ENCODE measurements around the gene CACNA1G.

The CACNA1G gene

DNA sequence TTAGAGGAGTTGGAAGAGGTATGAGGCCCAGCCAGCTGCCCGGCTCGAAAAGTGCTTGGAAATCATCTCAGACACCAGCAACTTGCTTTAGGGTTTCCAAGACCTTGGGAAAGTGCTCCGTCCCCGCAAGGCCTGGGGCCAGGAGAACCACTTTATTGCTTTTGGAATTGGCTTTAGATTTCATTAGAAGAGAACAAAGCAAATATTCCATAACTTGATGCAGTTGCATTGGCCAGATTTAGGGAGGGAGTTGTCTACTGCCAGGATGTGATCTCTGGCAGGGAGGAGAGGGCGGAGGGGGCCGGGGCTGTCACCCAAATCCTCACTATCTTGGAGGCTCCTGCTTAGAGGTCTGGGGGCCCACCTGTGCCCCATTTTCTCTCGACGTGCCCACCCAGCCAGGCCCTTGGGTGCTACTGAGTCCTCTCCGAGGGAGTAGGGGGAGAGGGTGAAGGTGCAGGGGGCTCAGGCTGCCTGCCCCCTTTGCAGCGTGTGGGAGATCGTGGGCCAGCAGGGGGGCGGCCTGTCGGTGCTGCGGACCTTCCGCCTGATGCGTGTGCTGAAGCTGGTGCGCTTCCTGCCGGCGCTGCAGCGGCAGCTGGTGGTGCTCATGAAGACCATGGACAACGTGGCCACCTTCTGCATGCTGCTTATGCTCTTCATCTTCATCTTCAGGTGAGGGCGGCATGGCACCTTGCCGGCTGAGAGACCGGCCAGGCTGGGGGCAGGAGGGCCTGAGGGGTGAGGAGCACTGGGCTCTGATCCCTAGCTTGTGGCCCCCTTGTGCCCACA, 30.6 kb downstream of the CACNA1G start:
- no peak for DNase-seq

DNA sequence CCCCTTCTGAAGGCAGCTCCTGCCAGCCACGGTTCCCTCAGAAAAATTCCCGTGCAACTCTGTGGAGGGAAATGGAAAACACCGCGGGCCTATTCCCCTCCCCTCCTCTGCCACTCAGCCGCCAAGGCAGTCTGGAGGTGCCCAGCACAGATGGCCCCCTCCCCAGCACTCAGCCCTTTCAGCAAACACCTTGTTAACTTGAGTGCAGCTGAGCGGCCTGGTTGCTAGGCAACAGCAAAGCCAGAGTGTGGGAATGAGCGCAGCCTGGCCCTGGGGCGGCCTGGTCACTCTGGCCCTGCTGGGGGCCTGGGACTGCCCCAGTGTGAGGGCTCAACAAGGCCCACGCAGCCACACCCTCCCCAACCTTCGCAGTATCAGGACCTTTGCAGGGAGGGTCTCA, 32.8 kb downstream of the CACNA1G start:
- peak; percentile 32 for DNase-seq

- DNase-seq = no peak
Observed at GRCh38 chr17:50594128-50594823, 33.8 kb downstream of the CACNA1G start.

GRCh38 chr17:50594892-50595291, 34.4 kb downstream of the CACNA1G start:
- DNase-seq = no peak

DNA sequence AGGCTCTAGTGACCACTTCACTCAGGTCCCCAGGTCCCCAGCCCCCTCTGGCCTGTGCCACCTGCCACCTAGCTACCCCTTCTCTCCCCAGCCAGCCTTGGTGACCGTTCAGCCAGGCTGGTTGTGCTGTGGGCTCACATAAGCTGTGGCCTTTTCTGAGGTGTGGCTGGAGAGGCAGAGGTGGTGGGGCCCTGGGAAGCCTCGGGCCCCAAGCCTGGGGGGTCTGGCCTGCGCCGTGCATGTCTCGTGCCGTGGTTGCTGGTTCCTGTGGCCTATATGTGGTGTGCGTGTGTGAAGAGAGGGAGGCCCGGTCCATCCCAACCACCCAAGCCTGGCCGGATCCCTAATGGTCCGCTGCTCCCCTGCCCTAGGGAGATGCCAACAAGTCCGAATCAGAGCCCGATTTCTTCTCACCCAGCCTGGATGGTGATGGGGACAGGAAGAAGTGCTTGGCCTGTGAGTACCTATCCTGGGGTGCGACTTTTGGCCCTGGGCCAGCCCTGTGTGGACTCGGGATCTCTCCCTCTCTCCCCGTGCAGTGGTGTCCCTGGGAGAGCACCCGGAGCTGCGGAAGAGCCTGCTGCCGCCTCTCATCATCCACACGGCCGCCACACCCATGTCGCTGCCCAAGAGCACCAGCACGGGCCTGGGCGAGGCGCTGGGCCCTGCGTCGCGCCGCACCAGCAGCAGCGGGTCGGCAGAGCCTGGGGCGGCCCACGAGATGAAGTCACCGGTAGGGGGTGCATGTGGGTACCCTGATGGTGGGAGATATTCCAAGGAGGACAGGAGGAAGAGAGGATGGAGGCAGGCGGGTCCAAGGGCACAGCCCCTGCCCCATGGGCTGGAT, 35.9 kb downstream of the CACNA1G start:
- no peak for DNase-seq

- no peak for DNase-seq
Observed at GRCh38 chr17:50598487-50598886, 38.0 kb downstream of the CACNA1G start.

DNA sequence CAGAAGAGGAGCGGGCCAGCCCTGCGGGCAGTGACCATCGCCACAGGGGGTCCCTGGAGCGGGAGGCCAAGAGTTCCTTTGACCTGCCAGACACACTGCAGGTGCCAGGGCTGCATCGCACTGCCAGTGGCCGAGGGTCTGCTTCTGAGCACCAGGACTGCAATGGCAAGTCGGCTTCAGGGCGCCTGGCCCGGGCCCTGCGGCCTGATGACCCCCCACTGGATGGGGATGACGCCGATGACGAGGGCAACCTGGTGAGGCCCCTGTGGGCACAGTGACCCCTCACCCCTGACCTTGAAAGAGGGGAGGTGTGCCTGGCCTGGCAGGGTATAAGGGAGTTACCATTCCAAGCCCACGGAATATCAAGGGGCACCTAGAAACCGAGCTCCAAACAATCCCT, 39.1 kb downstream of the CACNA1G start:
- no peak for DNase-seq

GRCh38 chr17:50601823-50602375, 41.4 kb downstream of the CACNA1G start:
- DNase-seq = no peak

GRCh38 chr17:50602836-50603235, 42.3 kb downstream of the CACNA1G start:
- DNase-seq = no peak

GRCh38 chr17:50603340-50603739, 42.8 kb downstream of the CACNA1G start:
- no peak for DNase-seq

DNA sequence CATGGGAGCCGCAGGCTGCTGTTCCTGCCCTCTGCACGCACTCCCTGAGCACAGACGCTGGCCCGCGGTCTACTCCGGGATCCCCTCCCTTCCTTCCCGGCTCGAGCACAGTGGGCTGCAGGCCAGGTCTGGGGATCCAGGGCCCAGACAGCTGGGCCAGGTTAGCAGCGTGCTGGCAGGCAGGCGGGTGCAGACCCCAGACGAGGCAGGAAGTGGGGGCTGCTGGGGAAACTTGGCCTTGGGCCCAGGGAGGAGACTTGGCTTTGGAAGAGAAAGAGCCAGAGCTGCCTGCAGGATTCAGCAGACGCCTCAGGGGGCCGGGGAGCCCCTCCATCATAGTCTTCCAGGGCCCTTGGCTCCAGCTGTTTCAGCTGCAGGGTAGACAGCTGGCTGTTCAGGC, 44.0 kb downstream of the CACNA1G start:
- peak; percentile 90 for DNase-seq

DNA sequence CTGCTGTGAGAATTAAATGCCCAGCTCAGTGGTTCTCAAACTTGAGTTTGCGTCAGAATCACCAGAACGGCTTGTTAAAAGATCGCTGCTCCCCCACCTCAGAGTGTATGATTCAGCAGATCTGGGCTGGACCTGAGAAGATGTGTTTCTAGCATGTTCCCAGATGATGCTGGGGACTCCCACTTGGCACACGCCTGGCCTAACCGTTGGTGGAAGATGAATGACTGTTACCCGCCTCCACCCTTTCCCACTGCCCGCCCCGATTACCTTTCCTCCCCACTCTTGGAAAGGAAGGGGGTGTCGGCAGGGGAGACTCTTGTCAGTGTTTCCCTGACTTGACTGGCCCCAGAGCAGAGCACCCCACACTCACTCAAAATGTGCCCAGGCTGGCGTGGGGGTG, 44.9 kb downstream of the CACNA1G start:
- no peak for DNase-seq

DNA sequence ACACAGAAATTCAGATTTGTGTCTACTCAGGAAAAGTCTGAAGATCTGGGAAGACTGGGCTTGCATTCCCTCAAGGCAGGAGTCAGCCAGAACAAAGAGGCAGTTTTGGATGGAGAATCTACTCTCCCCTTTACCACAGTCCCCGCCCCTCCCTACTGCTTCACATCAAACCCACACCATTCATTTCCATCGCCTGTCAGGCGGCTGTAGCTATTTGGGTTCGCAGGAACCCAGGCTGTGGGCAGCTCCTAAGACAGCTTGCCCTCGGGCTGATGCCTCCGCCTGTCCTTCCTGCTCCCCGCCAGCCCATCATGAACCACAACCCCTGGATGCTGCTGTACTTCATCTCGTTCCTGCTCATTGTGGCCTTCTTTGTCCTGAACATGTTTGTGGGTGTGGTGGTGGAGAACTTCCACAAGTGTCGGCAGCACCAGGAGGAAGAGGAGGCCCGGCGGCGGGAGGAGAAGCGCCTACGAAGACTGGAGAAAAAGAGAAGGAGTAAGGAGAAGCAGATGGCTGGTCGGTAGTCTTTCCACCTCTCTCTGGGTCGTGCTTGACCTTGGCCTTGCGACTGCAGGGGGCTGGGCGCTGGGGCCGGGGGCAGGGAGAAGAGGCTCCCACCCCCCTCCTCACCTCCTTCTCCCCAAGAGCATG, 47.1 kb downstream of the CACNA1G start:
- DNase-seq = no peak

DNA sequence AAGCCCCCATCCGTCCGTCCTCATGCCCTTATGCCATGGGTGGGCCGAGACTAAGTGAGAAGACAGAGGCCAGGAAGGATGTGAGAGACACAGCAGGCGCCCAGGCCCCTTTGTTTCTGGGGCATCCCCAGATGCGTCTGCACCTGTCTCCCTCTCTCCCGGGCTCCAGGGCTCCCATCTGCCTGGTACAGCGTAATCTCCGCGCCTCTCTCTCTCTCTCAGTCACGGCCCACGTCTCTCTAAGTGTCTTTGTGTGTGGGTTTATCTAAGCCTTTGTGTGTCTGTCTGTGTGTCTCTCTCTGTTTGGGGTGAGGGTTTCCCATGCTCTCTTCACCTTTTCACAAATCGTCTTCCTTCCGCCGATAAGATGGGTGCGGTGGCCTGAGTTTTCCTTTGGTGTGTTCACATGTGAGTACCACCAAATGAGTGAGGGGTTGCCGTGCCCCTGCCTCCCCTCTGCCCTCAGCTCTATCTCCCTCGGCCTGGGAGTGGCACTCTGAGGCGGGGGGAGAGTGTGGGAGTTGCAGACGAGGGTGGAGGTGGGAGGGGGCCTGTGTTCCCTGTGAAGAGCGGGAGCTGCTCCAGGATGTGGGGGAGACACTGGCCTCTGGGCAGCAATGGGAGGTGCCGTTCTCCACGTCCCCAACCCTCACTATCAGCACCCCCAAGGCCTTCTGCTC, 48.3 kb downstream of the CACNA1G start:
- DNase-seq = peak; percentile 28

DNA sequence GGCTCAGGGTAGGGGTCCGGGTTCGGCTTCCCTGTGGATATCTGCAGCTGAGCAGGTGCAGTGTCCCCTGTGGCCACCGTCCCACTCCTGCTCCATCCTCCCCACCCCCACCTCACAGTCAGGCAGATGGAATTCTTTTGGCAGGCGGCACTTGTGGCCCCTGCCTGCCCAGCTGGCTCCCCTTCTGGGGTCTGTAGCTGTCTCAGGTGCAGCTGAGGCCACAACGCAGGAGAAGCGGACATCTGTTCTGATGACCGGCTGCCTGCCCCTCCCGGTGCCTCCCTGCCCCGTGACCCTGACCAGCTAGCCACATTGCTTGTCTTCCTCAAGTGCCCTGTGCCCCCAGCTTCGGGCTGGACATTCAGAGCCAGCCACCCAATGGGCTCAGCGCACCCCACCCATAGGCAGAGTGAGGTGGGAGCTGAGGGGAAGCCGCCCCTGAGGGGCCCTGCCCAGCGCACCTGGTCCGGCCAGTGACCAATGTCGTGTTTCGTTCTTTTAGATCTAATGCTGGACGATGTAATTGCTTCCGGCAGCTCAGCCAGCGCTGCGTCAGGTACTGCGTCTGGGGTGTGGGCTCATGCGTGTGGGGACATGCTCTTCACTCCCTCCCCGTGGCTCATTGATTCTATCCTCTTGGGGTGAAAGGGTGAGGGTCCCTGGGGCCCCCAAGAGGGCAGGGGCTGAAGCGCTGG, 49.0 kb downstream of the CACNA1G start:
- DNase-seq = peak; percentile 36

DNA sequence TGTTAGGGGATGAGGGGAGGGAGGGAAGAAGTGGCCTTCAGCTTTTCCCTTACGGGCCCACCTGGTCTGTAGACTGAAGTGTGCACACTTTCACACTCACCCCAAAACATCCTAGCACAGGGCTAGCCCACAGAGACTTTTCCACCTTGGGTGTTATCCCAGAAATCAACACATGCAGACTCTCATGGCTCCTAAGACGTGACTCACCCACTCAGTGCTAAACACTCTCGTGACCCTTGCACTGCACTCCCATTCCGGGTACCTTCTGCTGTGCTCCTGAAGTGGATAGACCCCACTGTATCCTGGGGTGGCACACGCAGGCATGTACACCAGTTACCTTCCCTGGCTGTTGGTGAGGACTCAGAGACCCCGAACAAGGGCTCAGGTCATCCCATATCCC, 51.1 kb downstream of the CACNA1G start:
- DNase-seq = no peak

- no peak for DNase-seq
Observed at GRCh38 chr17:50612281-50612680, 51.8 kb downstream of the CACNA1G start.

GRCh38 chr17:50613007-50613992, 52.8 kb downstream of the CACNA1G start:
- no peak for DNase-seq

GRCh38 chr17:50614471-50615051, 54.0 kb downstream of the CACNA1G start:
- DNase-seq = no peak

DNA sequence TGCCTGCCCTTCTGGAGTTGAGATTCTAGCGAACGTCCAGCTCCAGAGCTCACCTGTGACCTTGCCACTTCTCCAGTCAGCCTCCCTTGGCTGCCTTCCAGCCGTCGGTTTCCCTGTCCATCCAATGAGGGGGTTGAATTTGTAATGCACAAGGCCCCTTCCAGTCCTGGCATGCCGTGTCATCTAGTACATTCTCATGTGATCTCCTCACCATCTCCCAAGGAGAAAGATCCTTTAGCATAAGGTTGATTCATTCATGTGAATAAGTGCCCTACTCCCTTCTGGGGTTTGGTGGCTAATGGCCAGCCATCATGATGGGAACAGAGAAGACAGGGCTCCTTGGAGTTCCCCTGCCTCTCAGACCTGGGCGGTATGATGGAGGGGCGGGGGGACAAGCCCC, 55.3 kb downstream of the CACNA1G start:
- DNase-seq = no peak

Data from DMS 273 treated with DMSO at 0.1 percent for 48 hours (cell line).